Neural progenitor cell (in vitro differentiated cells): Measurements from ENCODE around the gene STK36.

Experiments
- CTCF ChIP-seq: fragments of 200-600 bp; sonication (generic); IDR thresholded peaks from 2 replicates; pipeline ENCODE4 v1.5.1; 2017; ENCODE audit warnings: antibody characterized with exemption, mild to moderate bottlenecking
- EZH2 ChIP-seq: fragments of 200-600 bp; sonication (generic); IDR thresholded peaks from 2 replicates; pipeline ENCODE4 v1.6.1; 2017; ENCODE audit warnings: antibody characterized with exemption, mild to moderate bottlenecking, moderate library complexity

GRCh38 chr2:218694405-218695145 is 22.7 kb downstream of the STK36 start:
- no peak for TF ChIP-seq CTCF
- no peak for TF ChIP-seq EZH2
